Karpas-422 (cell line): ENCODE results near the gene LEMD3. TPM values are rescaled to one million over a fixed set of nuclear protein-coding genes. Genes with fewer than 3 reads are reported as not detected.

Source experiments
- DNase-seq: peaks from one replicate; pipeline ENCODE4 v3.0.0-alpha.2; 2015
- H2AFZ ChIP-seq: fragments of 200-600 bp; sonication (generic); 2 replicates; pipeline ENCODE4 v1.6.1; 2014; ENCODE audit warnings: antibody characterized with exemption, low read length, mixed read lengths
- H3K27ac ChIP-seq: fragments of 200-600 bp; sonication (generic); 2 replicates; pipeline ENCODE4 v1.5.1; 2014; ENCODE audit warnings: mild to moderate bottlenecking, low read length, moderate library complexity
- H3K27me3 ChIP-seq: fragments of 200-600 bp; sonication (generic); 2 replicates; pipeline ENCODE4 v1.6.1; 2014; ENCODE audit warnings: low read length, mixed read lengths
- H3K36me3 ChIP-seq: fragments of 200-600 bp; sonication (generic); 2 replicates; pipeline ENCODE4 v1.6.1; 2014; ENCODE audit warnings: low read length, mixed read lengths; ENCODE audit not compliant: insufficient read depth
- H3K4me1 ChIP-seq: fragments of 200-600 bp; sonication (generic); 2 replicates; pipeline ENCODE4 v1.6.1; 2014; ENCODE audit warnings: mild to moderate bottlenecking, low read length, mixed read lengths
- H3K4me2 ChIP-seq: fragments of 200-600 bp; sonication (generic); 2 replicates; pipeline ENCODE4 v1.6.1; 2014; ENCODE audit warnings: low read length, low read depth, mild to moderate bottlenecking; ENCODE audit not compliant: poor library complexity, severe bottlenecking
- H3K4me3 ChIP-seq: fragments of 200-600 bp; sonication (generic); 2 replicates; pipeline ENCODE4 v1.5.1; 2014; ENCODE audit warnings: mild to moderate bottlenecking, antibody characterized with exemption, low read length, mixed read lengths
- H3K79me2 ChIP-seq: fragments of 200-600 bp; sonication (generic); 2 replicates; pipeline ENCODE4 v1.6.1; 2014; ENCODE audit warnings: mild to moderate bottlenecking, low read length, mixed read lengths
- H3K9ac ChIP-seq: fragments of 200-600 bp; sonication (generic); 2 replicates; pipeline ENCODE4 v1.6.0; 2014; ENCODE audit warnings: low read length
- H3K9me2 ChIP-seq: fragments of 200-600 bp; sonication (generic), shearing (Covaris generic); replicated peaks from 2 replicates; pipeline ENCODE4 v1.6.0; 2014; ENCODE audit warnings: mild to moderate bottlenecking, low read length, moderate library complexity; ENCODE audit not compliant: insufficient read depth
- H3K9me3 ChIP-seq: fragments of 300-700, 200-600 bp; sonication (generic); 2 replicates; pipeline ENCODE4 v1.6.1; 2014; ENCODE audit warnings: low read length, mixed read lengths
- H4K20me1 ChIP-seq: fragments of 200-600 bp; sonication (generic); 2 replicates; pipeline ENCODE4 v1.6.1; 2014; ENCODE audit warnings: mild to moderate bottlenecking, antibody characterized with exemption, low read length, low read depth; ENCODE audit not compliant: insufficient read depth
- total RNA-seq: library from RNA; depleted of rRNA; stranded (reverse); fragments of >200 nt; shearing (Covaris generic); gene quantifications from 2 replicates; pipeline ENCODE4 v1.2.3, GENCODE V29; 2014; ENCODE audit warnings: low replicate concordance

Gene LEMD3
- total RNA-seq, 1 experiment from 2014 or later = 35.6 TPM

- Histone ChIP-seq H3K9me2 (no peaks in the 10 kb centered on the region), H3K9ac (no peak overlapping the region), H3K9me3 (peaks cover 4% of the 10 kb centered on the region), H2AFZ (no peak overlapping the region), H3K79me2 (peaks cover 75% of the 10 kb centered on the region), H3K4me3 (no peak overlapping the region), H3K4me1 (peaks cover 5% of the 10 kb centered on the region), H3K4me2 (peak overlapping the region; percentile 40), H3K36me3 (0 out of 2 replicates have a peak, but pooled peaks cover 10% of the 10 kb centered on the region), H4K20me1 (no peaks in the 10 kb centered on the region), H3K27ac (no peak overlapping the region; the same call in 1 of the 2 replicates), H3K27me3 (no peaks in the 10 kb centered on the region)
- DNase-seq = peak; percentile 76
These were observed 63.2 kb downstream of the LEMD3 start for GRCh38 chr12:65232476-65233077.

GRCh38 chr12:65237153-65237552 is 67.8 kb downstream of the LEMD3 start:
- Histone ChIP-seq H3K79me2 (peaks cover 49% of the 10 kb centered on the region), H3K4me3 (no peak overlapping the region), H3K36me3 (peaks cover 16% of the 10 kb centered on the region; the same call in 1 of the 2 replicates), H3K4me1 (peaks cover 1% of the 10 kb centered on the region), H2AFZ (no peak overlapping the region), H3K4me2 (no peak overlapping the region), H3K27ac (no peak overlapping the region), H3K9ac (no peak overlapping the region), H3K9me2 (no peaks in the 10 kb centered on the region), H3K9me3 (no peaks in the 10 kb centered on the region), H4K20me1 (no peaks in the 10 kb centered on the region), H3K27me3 (no peaks in the 10 kb centered on the region)
- no peak for DNase-seq

- no peak for DNase-seq
- Histone ChIP-seq H3K4me1 (no peaks in the 10 kb centered on the region), H3K9me2 (no peaks in the 10 kb centered on the region), H2AFZ (no peak overlapping the region), H3K9ac (no peak overlapping the region), H3K9me3 (no peaks in the 10 kb centered on the region), H3K4me3 (no peak overlapping the region), H4K20me1 (no peaks in the 10 kb centered on the region), H3K36me3 (peaks cover 16% of the 10 kb centered on the region; the same call in 1 of the 2 replicates), H3K4me2 (no peak overlapping the region), H3K79me2 (peaks cover 37% of the 10 kb centered on the region), H3K27me3 (no peaks in the 10 kb centered on the region), H3K27ac (no peak overlapping the region)
These were observed 69.2 kb downstream of the LEMD3 start for GRCh38 chr12:65238609-65239008.

GRCh38 chr12:65248656-65249633 is 79.6 kb downstream of the LEMD3 start:
- no peaks in the 10 kb centered on the region for H3K27me3 ChIP-seq

GRCh38 chr12:65252515-65252914 is 83.1 kb downstream of the LEMD3 start:
- no peaks in the 10 kb centered on the region for H4K20me1 ChIP-seq
- no peaks in the 10 kb centered on the region for H3K9me3 ChIP-seq
- H3K4me3 ChIP-seq = no peak overlapping the region
- no peak overlapping the region for H3K27ac ChIP-seq
- DNase-seq = no peak
- no peaks in the 10 kb centered on the region for H3K4me1 ChIP-seq
- H3K27me3 ChIP-seq = no peaks in the 10 kb centered on the region
- no peak overlapping the region for H2AFZ ChIP-seq
- H3K79me2 ChIP-seq = no peaks in the 10 kb centered on the region
- no peaks in the 10 kb centered on the region for H3K9me2 ChIP-seq
- H3K4me2 ChIP-seq = no peak overlapping the region
- H3K9ac ChIP-seq = no peak overlapping the region
- H3K36me3 ChIP-seq = peaks cover 12% of the 10 kb centered on the region; the same call in 1 of the 2 replicates

More at GRCh38 chr12:65248656-65249633, 79.6 kb downstream of the LEMD3 start:
- Histone ChIP-seq H3K4me3 (no peak overlapping the region), H3K36me3 (peaks cover 22% of the 10 kb centered on the region; the same call in 1 of the 2 replicates), H4K20me1 (no peaks in the 10 kb centered on the region), H3K79me2 (no peaks in the 10 kb centered on the region), H2AFZ (no peak overlapping the region), H3K9me2 (no peaks in the 10 kb centered on the region), H3K27ac (no peak overlapping the region), H3K4me1 (no peaks in the 10 kb centered on the region), H3K9ac (no peak overlapping the region), H3K4me2 (no peak overlapping the region), H3K9me3 (no peaks in the 10 kb centered on the region)
- no peak for DNase-seq

- no peaks in the 10 kb centered on the region for H3K4me1 ChIP-seq
- no peak overlapping the region for H2AFZ ChIP-seq
- H3K9me3 ChIP-seq = no peaks in the 10 kb centered on the region
- no peak overlapping the region for H3K4me3 ChIP-seq
- H3K79me2 ChIP-seq = no peaks in the 10 kb centered on the region
- H3K27ac ChIP-seq = no peak overlapping the region
- H3K27me3 ChIP-seq = no peaks in the 10 kb centered on the region
- no peak overlapping the region for H3K9ac ChIP-seq
- H3K4me2 ChIP-seq = no peak overlapping the region
- no peak for DNase-seq
- H3K9me2 ChIP-seq = no peaks in the 10 kb centered on the region
- no peaks in the 10 kb centered on the region for H3K36me3 ChIP-seq
- H4K20me1 ChIP-seq = no peaks in the 10 kb centered on the region
These were observed 88.6 kb downstream of the LEMD3 start for GRCh38 chr12:65257986-65258385.

- no peak overlapping the region for H3K4me2 ChIP-seq
- H3K4me1 ChIP-seq = no peaks in the 10 kb centered on the region
- DNase-seq = no peak
- H3K27ac ChIP-seq = no peak overlapping the region
- no peaks in the 10 kb centered on the region for H3K27me3 ChIP-seq
- H3K36me3 ChIP-seq = no peaks in the 10 kb centered on the region
- H3K9ac ChIP-seq = no peak overlapping the region
- no peaks in the 10 kb centered on the region for H3K9me3 ChIP-seq
- no peaks in the 10 kb centered on the region for H3K9me2 ChIP-seq
- H3K4me3 ChIP-seq = no peak overlapping the region
- no peaks in the 10 kb centered on the region for H4K20me1 ChIP-seq
- H2AFZ ChIP-seq = no peak overlapping the region
- no peaks in the 10 kb centered on the region for H3K79me2 ChIP-seq
These were observed 90.1 kb downstream of the LEMD3 start for GRCh38 chr12:65259501-65259900.

- Histone ChIP-seq H3K9me2 (no peaks in the 10 kb centered on the region), H3K4me1 (no peaks in the 10 kb centered on the region)
These were observed 94.4 kb downstream of the LEMD3 start for GRCh38 chr12:65263777-65264176.

More at GRCh38 chr12:65263777-65264176, 94.4 kb downstream of the LEMD3 start:
- Histone ChIP-seq H3K36me3 (no peaks in the 10 kb centered on the region), H3K4me2 (no peak overlapping the region), H3K4me3 (no peak overlapping the region), H3K27ac (no peak overlapping the region), H4K20me1 (no peaks in the 10 kb centered on the region), H3K27me3 (no peaks in the 10 kb centered on the region), H3K9me3 (no peaks in the 10 kb centered on the region), H3K79me2 (no peaks in the 10 kb centered on the region), H2AFZ (no peak overlapping the region), H3K9ac (no peak overlapping the region)
- no peak for DNase-seq
